ENCODE results near the gene OTX2.

DNA sequence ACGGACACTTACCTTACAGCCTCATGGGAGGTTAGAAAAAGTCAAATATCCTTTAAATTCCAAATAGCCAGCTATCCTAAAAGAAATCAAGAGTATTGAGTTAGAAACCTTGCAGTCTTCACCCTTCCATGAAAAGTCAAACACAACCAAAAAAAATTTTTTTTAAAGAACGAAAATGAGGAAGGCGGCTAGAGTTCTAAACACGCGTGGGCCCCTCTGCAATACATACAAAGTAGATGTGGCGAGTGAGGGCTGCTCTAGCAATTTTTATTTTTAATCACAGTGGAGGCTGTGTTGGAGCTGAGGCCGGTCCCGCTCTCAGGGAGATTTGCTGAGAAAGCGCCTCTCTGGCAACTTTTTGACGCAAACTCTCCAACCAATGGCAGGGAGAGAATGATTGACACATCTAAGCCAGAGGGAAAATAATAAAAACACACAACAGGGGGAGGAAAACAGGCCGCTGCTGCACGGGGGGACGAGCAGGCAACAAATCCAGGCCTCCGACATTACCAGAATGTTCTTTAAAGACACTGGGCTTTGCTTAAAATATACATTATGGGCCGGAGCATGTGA is at the start of gene OTX2:
- no peak for TF ChIP-seq EP300 (IDR thresholded peaks at IDR 0.05)
- no peak for TF ChIP-seq CTCF (IDR thresholded peaks at IDR 0.05)

Data from suprapubic skin (tissue), 3 donors.